Fibroblast of the aortic adventitia (primary cell): ENCODE measurements around the gene ZNF385A. TPM values are rescaled to one million over a fixed set of nuclear protein-coding genes. Genes with fewer than 3 reads are reported as not detected.

ENCODE experiments used
- DNase-seq: peaks from one replicate; pipeline ENCODE4 v3.0.0-alpha.2; 2010; ENCODE audit warnings: low read depth
- H3K4me3 ChIP-seq: 2 replicates; pipeline ENCODE4 v1.5.1; 2011; ENCODE audit warnings: low read depth, mild to moderate bottlenecking, control low read depth, low read length, moderate library complexity
- small RNA-seq: library from RNA; depleted of rRNA; stranded (forward); fragments of <200 nt; gene quantifications from one replicate; pipeline ENCODE3, GENCODE V24; 2012
- total RNA-seq: library from RNA; depleted of rRNA; stranded (reverse); fragments of >200 nt; gene quantifications from 2 replicates; pipeline ENCODE4 v1.2.3, GENCODE V29; 2012; ENCODE audit warnings: low replicate concordance
- TF ChIP-seq, protein P1 (sequence below): IDR thresholded peaks from 2 replicates; pipeline ENCODE4 v1.5.1; 2011; ENCODE audit warnings: mild to moderate bottlenecking, low read length, control low read depth, inconsistent platforms; ENCODE audit not compliant: insufficient read depth

The ZNF385A gene
- total RNA-seq, 1 donor, result 0.99 TPM

DNA sequence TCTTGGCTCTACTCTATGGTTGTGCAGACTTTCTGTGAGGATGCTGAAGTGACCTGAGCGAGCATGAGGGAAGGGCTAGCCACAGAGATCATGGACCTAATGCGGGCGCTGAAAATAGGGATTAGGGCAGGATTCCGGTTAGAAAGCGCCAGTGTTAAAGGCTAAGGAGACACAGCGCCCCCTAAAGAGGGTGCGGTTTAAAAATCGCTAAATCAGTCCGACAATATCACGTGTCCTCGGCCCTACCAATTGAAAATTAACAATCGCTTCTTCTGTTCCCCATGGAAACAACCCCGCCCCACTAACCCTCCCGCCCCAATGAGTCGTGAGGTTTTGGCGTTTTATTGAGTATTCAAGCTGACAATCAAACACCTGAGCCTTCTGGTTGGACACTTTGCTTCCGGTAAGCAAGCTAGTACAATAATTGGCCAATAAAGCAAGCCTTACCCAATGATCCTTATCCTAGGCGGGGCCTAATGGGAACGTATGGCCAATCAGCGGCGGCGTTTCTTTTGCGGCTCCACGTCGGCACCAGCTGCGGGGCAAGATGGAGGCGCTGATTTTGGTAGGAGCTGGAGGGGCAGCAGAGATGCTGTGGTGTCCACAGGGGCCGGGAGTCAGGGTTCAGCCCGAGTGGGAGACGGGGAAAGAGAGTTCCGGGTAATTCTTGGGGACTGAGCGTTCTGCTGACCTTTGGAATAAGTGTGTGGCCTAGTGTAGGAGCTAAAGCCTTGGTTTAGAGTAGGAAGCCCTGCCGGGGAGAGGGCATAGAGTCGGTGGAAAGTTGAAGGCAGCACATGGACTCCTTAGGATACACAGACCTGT is 59.7 kb downstream of the ZNF385A start, which contains the start of gene COPZ1:
TSS of gene COPZ1 (plus strand) at position 515 of the 825 bp plus-strand sequence. CDS start at position 548, 33 bp downstream.
- H3K4me3 ChIP-seq, result peak within 1 kb of the TSS; percentile 93
- TF ChIP-seq, protein P1, sequence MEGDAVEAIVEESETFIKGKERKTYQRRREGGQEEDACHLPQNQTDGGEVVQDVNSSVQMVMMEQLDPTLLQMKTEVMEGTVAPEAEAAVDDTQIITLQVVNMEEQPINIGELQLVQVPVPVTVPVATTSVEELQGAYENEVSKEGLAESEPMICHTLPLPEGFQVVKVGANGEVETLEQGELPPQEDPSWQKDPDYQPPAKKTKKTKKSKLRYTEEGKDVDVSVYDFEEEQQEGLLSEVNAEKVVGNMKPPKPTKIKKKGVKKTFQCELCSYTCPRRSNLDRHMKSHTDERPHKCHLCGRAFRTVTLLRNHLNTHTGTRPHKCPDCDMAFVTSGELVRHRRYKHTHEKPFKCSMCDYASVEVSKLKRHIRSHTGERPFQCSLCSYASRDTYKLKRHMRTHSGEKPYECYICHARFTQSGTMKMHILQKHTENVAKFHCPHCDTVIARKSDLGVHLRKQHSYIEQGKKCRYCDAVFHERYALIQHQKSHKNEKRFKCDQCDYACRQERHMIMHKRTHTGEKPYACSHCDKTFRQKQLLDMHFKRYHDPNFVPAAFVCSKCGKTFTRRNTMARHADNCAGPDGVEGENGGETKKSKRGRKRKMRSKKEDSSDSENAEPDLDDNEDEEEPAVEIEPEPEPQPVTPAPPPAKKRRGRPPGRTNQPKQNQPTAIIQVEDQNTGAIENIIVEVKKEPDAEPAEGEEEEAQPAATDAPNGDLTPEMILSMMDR, result peak; percentile 79

GRCh38 chr12:54321363-54321762 is 63.2 kb downstream of the ZNF385A start:
- TF ChIP-seq, protein P1, result no peak
- H3K4me3 ChIP-seq, result no peak overlapping the region
- DNase-seq, result no peak

More for the DNA sequence above, 59.7 kb downstream of the ZNF385A start, which contains the start of gene COPZ1:
- DNase-seq, result peak; percentile 100

Small RNA genes within 50 kb of the gene (small RNA-seq; reads per million reads assigned to genes)
- gene MIR148B (258 reads per million, percentile 98 among the genes with 10 or more reads in this experiment), gene RN7SL744P (not detected)

Other genes with a start within 250 kb of the ZNF385A start
- gene SMUG1, start 195.7 kb downstream of the ZNF385A start, total RNA-seq, result 18.3 and 27.5 TPM in 2 replicates
- gene CBX5, start 104.6 kb downstream of the ZNF385A start, total RNA-seq, result 38.3 and 114 TPM in 2 replicates
- gene HNRNPA1, start 104.0 kb downstream of the ZNF385A start, total RNA-seq, result 435 and 902 TPM in 2 replicates
- 1.2 TPM in 1 of 2 replicates, not detected in the other for gene NFE2, start 83.7 kb downstream of the ZNF385A start, total RNA-seq
- gene COPZ1, start 59.6 kb downstream of the ZNF385A start, total RNA-seq, result 59.7 and 139 TPM in 2 replicates
- gene GPR84, start 20.2 kb downstream of the ZNF385A start, total RNA-seq, result not detected in 2 replicates
- 51.1 and 239 TPM in 2 replicates for gene ITGA5, start 34.5 kb upstream of the ZNF385A start, total RNA-seq
- 7.1 TPM in 1 of 2 replicates, not detected in the other for gene GTSF1, start 88.9 kb upstream of the ZNF385A start, total RNA-seq
- gene NCKAP1L, start 113.0 kb upstream of the ZNF385A start, total RNA-seq, result not detected in 2 replicates
- gene PDE1B, start 164.9 kb upstream of the ZNF385A start, total RNA-seq, result 2.0 TPM in 1 of 2 replicates, not detected in the other
- gene PPP1R1A, start 203.9 kb upstream of the ZNF385A start, total RNA-seq, result not detected in 2 replicates